ENCODE data around the gene TUBA3D. TPM values are rescaled to one million over a fixed set of nuclear protein-coding genes. Genes with fewer than 3 reads are reported as not detected.
"Not testable (repeated sequence)": the region's sequence is repeated elsewhere in the genome, so short reads cannot be mapped to it uniquely, and the experiment has no call there.

The TUBA3D gene
- not detected for total RNA-seq
- long read RNA-seq, donor 1, result 0 reads
- long read RNA-seq, donor 2, result 0 reads

DNA sequence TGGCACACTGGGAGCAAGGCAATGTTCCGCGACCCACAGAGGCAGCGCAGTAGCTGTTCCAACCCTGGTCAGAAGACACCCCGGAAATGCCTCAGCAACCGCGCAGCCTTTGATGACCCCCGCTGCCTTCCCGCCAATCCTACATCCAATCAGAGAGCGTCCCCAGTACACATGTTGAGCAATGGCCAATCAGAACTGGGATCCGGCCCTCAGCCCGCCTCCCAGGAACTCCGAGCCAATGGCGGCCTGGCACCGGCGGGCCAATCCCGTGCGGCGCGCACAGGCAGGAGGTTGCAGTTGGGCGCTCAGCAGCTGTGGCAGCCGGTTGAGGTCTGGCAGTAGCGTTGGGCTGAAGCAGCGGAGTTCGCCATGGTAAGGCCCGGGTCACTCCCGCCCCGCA is at the start of gene TUBA3D:
TUBA3D (plus strand) TSS at position 289 of the 400 bp plus-strand sequence; CDS start at position 370, 81 bp downstream.
- TF ChIP-seq, protein P1, sequence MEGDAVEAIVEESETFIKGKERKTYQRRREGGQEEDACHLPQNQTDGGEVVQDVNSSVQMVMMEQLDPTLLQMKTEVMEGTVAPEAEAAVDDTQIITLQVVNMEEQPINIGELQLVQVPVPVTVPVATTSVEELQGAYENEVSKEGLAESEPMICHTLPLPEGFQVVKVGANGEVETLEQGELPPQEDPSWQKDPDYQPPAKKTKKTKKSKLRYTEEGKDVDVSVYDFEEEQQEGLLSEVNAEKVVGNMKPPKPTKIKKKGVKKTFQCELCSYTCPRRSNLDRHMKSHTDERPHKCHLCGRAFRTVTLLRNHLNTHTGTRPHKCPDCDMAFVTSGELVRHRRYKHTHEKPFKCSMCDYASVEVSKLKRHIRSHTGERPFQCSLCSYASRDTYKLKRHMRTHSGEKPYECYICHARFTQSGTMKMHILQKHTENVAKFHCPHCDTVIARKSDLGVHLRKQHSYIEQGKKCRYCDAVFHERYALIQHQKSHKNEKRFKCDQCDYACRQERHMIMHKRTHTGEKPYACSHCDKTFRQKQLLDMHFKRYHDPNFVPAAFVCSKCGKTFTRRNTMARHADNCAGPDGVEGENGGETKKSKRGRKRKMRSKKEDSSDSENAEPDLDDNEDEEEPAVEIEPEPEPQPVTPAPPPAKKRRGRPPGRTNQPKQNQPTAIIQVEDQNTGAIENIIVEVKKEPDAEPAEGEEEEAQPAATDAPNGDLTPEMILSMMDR (IDR thresholded peaks at IDR 0.05), result no peak
- H3K36me3 ChIP-seq (ENCODE audit: low read depth), result no peaks in the 10 kb centered on the region
- no peak within 1 kb of the TSS for H3K4me3 ChIP-seq
- DNase-seq (no peak), ATAC-seq (no peak)
- H3K4me1 ChIP-seq (ENCODE audit: low read depth), result no peaks in the 10 kb centered on the region
- H3K9me3 ChIP-seq, result no peaks in the 10 kb centered on the region
- intact Hi-C loops (cut with DNase I, micrococcal nuclease), result no loop called here

DNA sequence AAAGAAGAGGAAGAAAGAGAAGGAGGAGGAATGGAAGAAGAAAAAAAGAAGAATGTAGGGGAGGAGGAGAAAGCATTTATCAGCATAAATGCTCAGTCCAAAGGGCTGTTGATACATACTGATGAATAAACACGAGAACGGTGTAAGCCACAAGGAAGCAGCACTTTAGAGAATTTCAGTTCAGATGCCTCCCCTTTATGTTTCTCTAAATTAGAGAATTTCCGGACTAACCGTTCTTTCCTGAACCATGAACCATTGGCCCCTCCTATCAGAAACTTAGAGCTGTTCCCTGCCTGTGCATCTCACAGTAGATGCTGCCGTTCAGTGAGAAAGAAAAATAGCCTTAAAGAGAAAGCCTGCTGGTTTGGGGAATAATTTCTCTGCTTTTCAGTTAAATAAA is 49.2 kb upstream of the TUBA3D start:
- Histone ChIP-seq H3K9me3 (no peaks in the 10 kb centered on the region), H3K4me1 (ENCODE audit: low read depth) (no peaks in the 10 kb centered on the region), H3K36me3 (ENCODE audit: low read depth) (no peaks in the 10 kb centered on the region), H3K4me3 (no peak overlapping the region)
- intact Hi-C loops (cut with DNase I, micrococcal nuclease), result no loop called here
- DNase-seq, result no peak
- TF ChIP-seq, protein P1 (IDR thresholded peaks at IDR 0.05), result no peak
- no peak for ATAC-seq

DNA sequence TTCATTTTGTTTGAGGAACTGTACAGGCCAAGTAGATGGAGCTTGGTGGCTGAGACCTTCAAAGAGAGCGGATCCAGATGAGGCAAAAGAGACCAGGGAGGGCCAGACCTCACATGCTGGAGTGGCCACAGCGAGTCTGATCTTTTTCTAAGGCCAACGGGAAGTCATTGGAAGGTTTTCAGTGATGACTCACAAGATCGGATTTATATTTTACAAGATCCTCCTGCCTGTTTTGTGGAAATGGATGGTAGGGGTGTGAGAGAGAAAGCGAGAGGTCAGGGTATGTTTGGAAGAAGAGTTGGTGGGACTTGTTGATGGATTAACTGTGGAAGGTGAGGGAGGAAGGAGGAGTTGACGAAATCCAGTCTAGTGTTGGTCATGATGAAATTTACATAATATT is 44.6 kb upstream of the TUBA3D start:
- Histone ChIP-seq H3K4me3 (no peak overlapping the region), H3K36me3 (ENCODE audit: low read depth) (no peaks in the 10 kb centered on the region), H3K9me3 (no peaks in the 10 kb centered on the region), H3K4me1 (ENCODE audit: low read depth) (no peaks in the 10 kb centered on the region)
- ATAC-seq (no peak), DNase-seq (no peak)
- intact Hi-C loops (cut with DNase I, micrococcal nuclease), result no loop called here
- TF ChIP-seq, protein P1 (IDR thresholded peaks at IDR 0.05), result no peak

DNA sequence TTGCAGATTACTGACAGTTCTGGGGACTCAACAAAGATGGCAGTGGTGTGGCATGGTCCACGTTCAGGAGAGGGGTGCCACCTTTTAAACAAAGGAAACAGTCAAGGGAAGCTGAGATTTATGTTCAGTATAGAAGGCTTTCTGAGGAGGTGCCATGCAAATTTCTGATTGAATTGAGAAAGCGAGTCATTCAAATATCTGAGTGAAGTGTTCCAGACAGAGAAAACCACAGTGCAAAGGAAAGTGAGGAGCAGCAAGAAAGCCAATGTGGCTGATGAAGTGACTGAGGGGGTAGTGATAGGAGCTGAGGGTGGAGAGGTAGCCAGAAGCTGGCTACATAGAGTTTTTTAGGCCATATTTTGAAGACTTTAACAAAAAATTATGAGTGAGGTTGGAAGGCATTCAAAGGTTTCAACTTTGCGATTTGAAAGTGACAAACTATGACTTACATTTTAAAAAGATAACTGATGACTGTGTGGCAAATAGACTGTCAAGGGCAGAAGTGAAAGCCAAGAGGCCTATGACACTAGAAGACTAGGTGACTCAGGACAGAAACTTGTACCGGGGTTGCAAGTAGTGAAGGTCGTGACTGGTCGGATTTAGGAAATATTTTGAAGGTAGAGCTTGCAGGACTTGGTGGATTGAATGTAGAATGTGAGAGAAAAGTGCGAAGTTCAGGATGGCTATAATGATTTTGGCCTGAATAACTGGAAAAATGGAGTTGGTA is 35.0 kb upstream of the TUBA3D start:
- H3K4me1 ChIP-seq (ENCODE audit: low read depth); intact Hi-C loops (cut with DNase I, micrococcal nuclease); ATAC-seq; H3K4me3 ChIP-seq; DNase-seq; H3K9me3 ChIP-seq; H3K36me3 ChIP-seq (ENCODE audit: low read depth): not testable (repeated sequence)

DNA sequence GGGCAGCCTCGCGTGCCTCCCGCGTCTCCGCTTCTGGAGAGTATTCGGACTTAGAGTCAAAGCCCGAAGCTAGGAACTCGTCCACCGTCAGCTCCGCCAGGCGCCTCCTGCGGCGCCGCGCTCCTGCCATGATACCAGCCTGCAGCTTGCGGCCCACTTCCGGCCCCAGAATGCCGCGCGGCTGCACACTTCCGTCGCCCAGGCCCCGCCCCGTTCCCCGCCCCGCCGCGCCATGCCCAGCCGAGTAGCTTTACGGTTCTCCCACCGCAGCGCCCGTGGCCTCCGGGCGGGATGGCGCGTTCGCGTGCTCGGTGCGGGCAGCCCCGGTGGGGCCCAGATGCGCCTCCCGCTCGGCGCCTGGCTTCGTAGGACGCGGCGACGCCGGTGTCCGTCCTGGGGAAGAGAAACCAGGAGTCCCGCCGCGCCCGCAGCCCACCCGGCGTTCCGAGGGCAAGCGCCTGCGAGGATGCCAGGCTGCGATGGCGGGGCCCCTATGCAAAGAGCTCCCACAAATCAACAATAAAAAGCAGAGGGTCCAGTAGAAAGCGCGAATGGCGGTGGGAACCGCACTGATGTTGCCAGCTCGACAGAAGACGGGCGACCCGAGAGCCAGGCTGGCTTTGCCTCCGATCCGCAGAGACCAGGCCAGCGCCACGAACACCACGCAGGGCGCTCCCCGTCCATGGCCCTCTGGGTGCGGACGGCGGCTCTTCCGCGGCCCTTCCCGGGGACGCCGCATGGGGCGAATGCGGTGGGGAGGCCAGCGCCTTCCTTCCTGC is 31.0 kb upstream of the TUBA3D start:
- ATAC-seq; H3K9me3 ChIP-seq; H3K4me1 ChIP-seq (ENCODE audit: low read depth); H3K4me3 ChIP-seq; H3K36me3 ChIP-seq (ENCODE audit: low read depth); intact Hi-C loops (cut with DNase I, micrococcal nuclease); DNase-seq: not testable (repeated sequence)

DNA sequence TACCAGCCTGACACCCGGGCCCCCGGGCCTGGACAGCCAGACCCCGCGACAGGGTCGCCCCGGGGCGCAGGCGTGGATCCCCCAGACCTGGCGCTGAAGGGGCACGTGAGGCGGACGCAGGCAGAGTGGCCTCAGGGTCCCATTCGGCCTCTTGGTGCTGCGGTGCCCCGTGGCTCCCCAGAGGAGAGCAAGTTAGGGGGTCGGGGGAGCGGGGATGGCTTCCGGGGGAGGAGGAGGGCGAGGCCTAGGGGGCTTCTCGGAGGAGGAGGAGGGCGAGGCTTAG is 30.5 kb upstream of the TUBA3D start:
- DNase-seq; intact Hi-C loops (cut with DNase I, micrococcal nuclease); H3K9me3 ChIP-seq; H3K4me1 ChIP-seq (ENCODE audit: low read depth); H3K4me3 ChIP-seq; ATAC-seq; H3K36me3 ChIP-seq (ENCODE audit: low read depth): not testable (repeated sequence)

DNA sequence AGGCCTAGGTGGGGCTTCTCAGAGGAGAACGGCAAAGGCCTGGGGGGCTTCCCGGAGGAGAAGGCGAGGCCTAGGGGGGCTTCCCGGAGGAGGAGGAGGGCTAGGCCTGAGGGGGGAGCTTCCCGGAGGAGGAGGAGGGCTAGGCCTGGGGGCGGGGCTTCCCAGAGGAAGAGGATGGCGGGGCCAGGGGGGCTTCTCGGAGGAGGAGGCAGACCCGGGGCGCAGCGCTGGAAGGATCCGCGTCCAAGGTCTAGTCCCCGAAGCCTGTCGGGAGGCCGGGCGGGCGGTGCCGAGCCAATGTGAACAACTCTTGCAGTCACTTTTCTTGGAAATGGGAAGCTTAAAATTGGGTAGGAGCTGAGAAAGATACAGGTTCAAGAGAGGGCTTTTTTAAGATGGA is 30.0 kb upstream of the TUBA3D start:
- TF ChIP-seq, protein P1 (IDR thresholded peaks at IDR 0.05), result no peak
- Histone ChIP-seq H3K9me3 (no peaks in the 10 kb centered on the region), H3K4me3 (no peak overlapping the region), H3K36me3 (ENCODE audit: low read depth) (no peaks in the 10 kb centered on the region), H3K4me1 (ENCODE audit: low read depth) (no peaks in the 10 kb centered on the region)
- intact Hi-C loops (cut with DNase I, micrococcal nuclease), result no loop called here
- no peak for DNase-seq
- no peak for ATAC-seq

DNA sequence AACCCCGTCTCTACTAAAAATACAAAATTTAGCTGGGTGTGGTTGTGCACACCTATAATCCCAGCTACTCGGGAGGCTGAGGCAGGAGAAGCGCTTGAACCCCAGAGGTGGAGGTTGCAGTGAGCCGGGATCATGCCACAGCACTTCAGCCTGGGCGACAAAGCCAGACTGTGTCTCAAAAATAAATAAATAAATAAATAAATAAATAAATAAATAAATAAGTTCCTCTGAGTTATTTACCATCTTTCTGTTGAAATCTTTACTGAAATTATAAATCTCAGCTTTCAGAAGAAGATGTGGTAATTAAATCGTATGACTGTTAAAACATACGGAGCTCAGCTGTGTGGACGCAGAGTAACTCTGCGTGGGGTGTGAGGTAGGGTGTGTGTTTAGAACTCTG is 27.9 kb upstream of the TUBA3D start:
- intact Hi-C loops (cut with DNase I, micrococcal nuclease); H3K9me3 ChIP-seq; H3K4me1 ChIP-seq (ENCODE audit: low read depth); H3K4me3 ChIP-seq; DNase-seq; H3K36me3 ChIP-seq (ENCODE audit: low read depth); ATAC-seq: not testable (repeated sequence)

DNA sequence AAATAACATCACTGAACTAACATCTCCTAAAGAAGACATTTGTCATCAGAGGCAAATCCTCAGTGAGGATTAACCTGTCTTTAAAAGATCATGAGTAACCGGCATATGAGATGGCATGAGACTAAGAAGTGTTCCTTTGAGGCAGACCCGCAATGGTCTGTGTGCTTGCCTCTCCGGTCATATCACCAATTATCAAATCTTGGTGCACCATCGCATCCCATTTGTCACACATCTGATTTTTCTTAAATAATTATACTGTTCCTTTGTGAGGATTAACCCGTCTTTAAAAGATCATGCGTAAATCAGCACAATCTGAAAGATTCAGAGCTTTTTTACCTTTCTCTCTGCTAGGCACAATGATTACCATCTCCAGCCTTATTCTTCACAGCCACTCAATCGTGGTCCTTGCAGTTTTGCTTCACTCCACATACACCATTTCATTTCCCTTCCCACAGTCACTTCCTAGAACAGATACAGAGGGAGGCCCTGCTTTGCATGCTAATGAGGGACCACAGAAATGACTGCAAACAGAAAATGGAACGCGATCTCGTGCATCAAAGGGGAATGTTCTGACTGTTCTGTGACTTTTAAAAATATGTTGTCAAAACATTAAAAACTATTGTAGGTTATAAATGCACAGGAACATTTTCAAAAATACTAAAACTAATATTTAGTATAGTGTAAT is 24.5 kb upstream of the TUBA3D start:
- intact Hi-C loops (cut with DNase I, micrococcal nuclease); H3K4me3 ChIP-seq; ATAC-seq; DNase-seq; H3K9me3 ChIP-seq; H3K36me3 ChIP-seq (ENCODE audit: low read depth); H3K4me1 ChIP-seq (ENCODE audit: low read depth): not testable (repeated sequence)

DNA sequence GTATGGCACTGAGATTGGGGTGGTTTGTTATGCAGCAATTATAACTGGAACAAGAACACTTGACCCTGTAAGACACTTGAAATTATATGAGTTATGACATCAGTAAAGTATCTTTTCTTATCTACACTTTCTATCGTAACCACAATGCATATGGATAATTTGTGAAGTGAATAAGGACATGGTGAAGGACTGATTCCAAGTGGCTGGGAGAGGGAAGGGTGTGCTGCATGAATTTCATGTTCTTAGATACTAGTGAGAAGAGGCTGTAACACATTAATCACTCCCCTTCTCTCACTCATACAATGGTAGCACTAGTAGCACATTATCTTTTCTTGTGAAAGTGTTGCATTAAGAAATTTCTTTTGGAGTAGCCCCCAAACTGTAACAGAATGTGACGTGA is 21.0 kb upstream of the TUBA3D start:
- H3K4me3 ChIP-seq; ATAC-seq; H3K4me1 ChIP-seq (ENCODE audit: low read depth); H3K9me3 ChIP-seq; H3K36me3 ChIP-seq (ENCODE audit: low read depth); intact Hi-C loops (cut with DNase I, micrococcal nuclease); DNase-seq: not testable (repeated sequence)

Data from mucosa of descending colon (tissue), 3 donors.